Measurements from ENCODE around the gene WASF3. TPM values are rescaled to one million over a fixed set of nuclear protein-coding genes. Genes with fewer than 3 reads are reported as not detected.

WASF3 gene
- total and polyA plus RNA-seq, 2 of the 13 experiments (the other 11 are each of a cell fraction or from before 2014, with no cell fraction given), result 10.4 to 17.2 TPM

GRCh38 chr13:26698392-26699196 is 141.1 kb downstream of the WASF3 start (continued):
- TF ChIP-seq ZNF687 (CRISPR knock-in tag; IDR thresholded peaks at IDR 0.05) (0 out of 2 replicates have a peak, but pooled peaks have one; percentile 11), RBAK (CRISPR knock-in tag; IDR thresholded peaks at IDR 0.05) (no peak), KLF15 (CRISPR knock-in tag; IDR thresholded peaks at IDR 0.05; ENCODE audit: borderline replicate concordance) (no peak), ZNF788 (CRISPR knock-in tag; IDR thresholded peaks at IDR 0.05; ENCODE audit: borderline replicate concordance) (peak; percentile 41; the same call in 1 of the 2 replicates), TGIF2 (CRISPR knock-in tag; IDR thresholded peaks at IDR 0.05) (no peak), ZNF292 (CRISPR knock-in tag; IDR thresholded peaks at IDR 0.05; ENCODE audit: borderline replicate concordance, low read depth) (no peak), ZNF619 (CRISPR knock-in tag; IDR thresholded peaks at IDR 0.05) (no peak), CTCF (CRISPR knock-in tag; IDR thresholded peaks at IDR 0.05) (peak; percentile 92), BHLHE40 (IDR thresholded peaks at IDR 0.05; ENCODE audit: low read length) (0 out of 2 replicates have a peak, but pooled peaks have one; percentile 17), PITX1 (CRISPR knock-in tag; IDR thresholded peaks at IDR 0.05) (no peak), HMGXB4 (CRISPR knock-in tag; IDR thresholded peaks at IDR 0.05; ENCODE audit: borderline replicate concordance in 1 of 2, low read depth in 1 of 2) (peak in 1 of 2 experiments; percentile 48; a peak in 1 of 4 replicates), AHDC1 (CRISPR knock-in tag; IDR thresholded peaks at IDR 0.05; ENCODE audit: borderline replicate concordance) (no peak), ZNF230 (CRISPR knock-in tag; IDR thresholded peaks at IDR 0.05) (no peak), ZMYM4 (CRISPR knock-in tag; IDR thresholded peaks at IDR 0.05) (no peak)

Data from HepG2 (cell line).